HUDEP-2 (cell line): ENCODE measurements around the gene AK3.

Source experiments
- DNase-seq, 76 experiments: peaks; one replicate each; lab custom pipeline; 2025; ENCODE audit not compliant: unreplicated experiment in 76 of 76; lab: John Stamatoyannopoulos, UW

AK3 gene

GRCh38 chr9:4750023-4750673, 9.1 kb upstream of the AK3 start:
- peak in 28 of 76 experiments; percentile 2 to 53 (median 26) for DNase-seq

- DNase-seq, result peak in 4 of 76 experiments; percentile 1 to 30 (median 6)
Observed at GRCh38 chr9:4748612-4749011, 7.6 kb upstream of the AK3 start.

- no peak for DNase-seq
Observed at GRCh38 chr9:4746278-4747030, 5.5 kb upstream of the AK3 start.

- DNase-seq, result no peak
Observed at GRCh38 chr9:4743131-4743875, 2.3 kb upstream of the AK3 start.

- no peak for DNase-seq
Observed at GRCh38 chr9:4742246-4742645, 1.2 kb upstream of the AK3 start.

GRCh38 chr9:4741365-4742089, 525 bp upstream of the AK3 start:
- peak in 4 of 76 experiments; percentile 3 to 38 (median 14) for DNase-seq

GRCh38 chr9:4740388-4740637, 689 bp downstream of the AK3 start:
- peak in 4 of 76 experiments; percentile 11 to 38 (median 24) for DNase-seq

GRCh38 chr9:4739587-4740387, 1.2 kb downstream of the AK3 start:
- DNase-seq, result peak in 1 of 76 experiments; percentile 4

- DNase-seq, result no peak
Observed at GRCh38 chr9:4738866-4739586, 2.0 kb downstream of the AK3 start.

GRCh38 chr9:4734150-4734549, 6.9 kb downstream of the AK3 start:
- no peak for DNase-seq

GRCh38 chr9:4732890-4733289, 8.1 kb downstream of the AK3 start:
- no peak for DNase-seq

GRCh38 chr9:4727593-4727992, 13.4 kb downstream of the AK3 start:
- no peak for DNase-seq

GRCh38 chr9:4725706-4726442, 15.1 kb downstream of the AK3 start:
- no peak for DNase-seq

GRCh38 chr9:4721736-4722135, 19.3 kb downstream of the AK3 start:
- no peak for DNase-seq

GRCh38 chr9:4718911-4719310, 22.1 kb downstream of the AK3 start:
- DNase-seq, result no peak

GRCh38 chr9:4717815-4718214, 23.2 kb downstream of the AK3 start:
- DNase-seq, result no peak

GRCh38 chr9:4716163-4716562, 24.8 kb downstream of the AK3 start:
- DNase-seq, result no peak

GRCh38 chr9:4714266-4715016, 26.6 kb downstream of the AK3 start:
- DNase-seq, result no peak
